Effector memory CD4-positive, alpha-beta T cell (primary cell): ENCODE data around the gene OR2AE1.

ENCODE experiments used
- DNase-seq, 3 donors: peaks; one replicate each; pipeline ENCODE4 v3.0.0-alpha.2; 2020
- H3K27ac ChIP-seq: 2 replicates; pipeline ENCODE4 v1.7.0; 2013; ENCODE audit warnings: mild to moderate bottlenecking, low read length, moderate library complexity; ENCODE audit not compliant: insufficient read depth, poor library complexity, severe bottlenecking
- H3K27me3 ChIP-seq: replicated peaks from 2 replicates; pipeline ENCODE4 v1.7.0; 2013; ENCODE audit warnings: mild to moderate bottlenecking, low read length; ENCODE audit not compliant: insufficient read depth, control insufficient read depth, poor library complexity, severe bottlenecking
- H3K36me3 ChIP-seq: 2 replicates; pipeline ENCODE4 v1.7.0; 2013; ENCODE audit warnings: mild to moderate bottlenecking, low read length, moderate library complexity; ENCODE audit not compliant: control insufficient read depth, insufficient read depth
- H3K4me1 ChIP-seq: 2 replicates; pipeline ENCODE4 v1.7.0; 2013; ENCODE audit warnings: low read length, mild to moderate bottlenecking; ENCODE audit not compliant: control insufficient read depth, insufficient read depth, poor library complexity, severe bottlenecking
- H3K4me3 ChIP-seq: 2 replicates; pipeline ENCODE4 v1.7.0; 2013; ENCODE audit warnings: low read length, low read depth, mild to moderate bottlenecking; ENCODE audit not compliant: insufficient read depth, poor library complexity, severe bottlenecking
- H3K9me3 ChIP-seq: 2 replicates; pipeline ENCODE4 v1.7.0; 2013; ENCODE audit warnings: mild to moderate bottlenecking, low read length, moderate library complexity; ENCODE audit not compliant: control insufficient read depth

Gene OR2AE1

DNA sequence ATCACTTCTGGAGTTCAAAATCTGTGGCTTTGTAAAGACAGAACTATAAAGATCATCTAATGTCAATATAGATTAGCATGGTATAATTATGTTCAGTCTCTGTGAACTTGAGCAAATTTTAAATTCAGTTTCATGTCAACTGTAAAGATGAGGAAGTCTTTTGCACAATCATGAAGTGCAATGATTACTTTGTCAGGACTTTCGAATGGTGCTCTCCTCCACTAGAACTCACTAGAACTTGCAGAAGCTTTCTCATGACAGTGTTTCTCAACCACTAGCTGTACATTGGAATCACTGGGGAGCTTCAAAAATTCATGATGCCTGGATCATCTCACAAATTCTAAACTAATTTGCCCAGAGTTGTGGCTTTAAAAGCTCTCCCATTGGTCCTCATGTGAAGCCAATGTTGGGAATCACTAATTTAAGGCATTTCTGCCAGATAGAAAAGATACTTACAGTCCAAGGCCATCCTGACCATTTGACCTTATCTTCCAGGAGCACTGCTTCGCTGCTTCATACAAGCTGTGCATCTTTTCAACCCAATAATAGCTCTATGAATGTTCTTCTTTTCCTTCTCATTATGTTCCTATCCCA lies 12.9 kb downstream of the OR2AE1 start:
- Histone ChIP-seq H3K27me3 (no peaks in the 10 kb centered on the region), H3K36me3 (no peaks in the 10 kb centered on the region), H3K27ac (no peak overlapping the region), H3K4me3 (no peak overlapping the region), H3K4me1 (no peaks in the 10 kb centered on the region), H3K9me3 (no peaks in the 10 kb centered on the region)
- DNase-seq, result no peak

DNA sequence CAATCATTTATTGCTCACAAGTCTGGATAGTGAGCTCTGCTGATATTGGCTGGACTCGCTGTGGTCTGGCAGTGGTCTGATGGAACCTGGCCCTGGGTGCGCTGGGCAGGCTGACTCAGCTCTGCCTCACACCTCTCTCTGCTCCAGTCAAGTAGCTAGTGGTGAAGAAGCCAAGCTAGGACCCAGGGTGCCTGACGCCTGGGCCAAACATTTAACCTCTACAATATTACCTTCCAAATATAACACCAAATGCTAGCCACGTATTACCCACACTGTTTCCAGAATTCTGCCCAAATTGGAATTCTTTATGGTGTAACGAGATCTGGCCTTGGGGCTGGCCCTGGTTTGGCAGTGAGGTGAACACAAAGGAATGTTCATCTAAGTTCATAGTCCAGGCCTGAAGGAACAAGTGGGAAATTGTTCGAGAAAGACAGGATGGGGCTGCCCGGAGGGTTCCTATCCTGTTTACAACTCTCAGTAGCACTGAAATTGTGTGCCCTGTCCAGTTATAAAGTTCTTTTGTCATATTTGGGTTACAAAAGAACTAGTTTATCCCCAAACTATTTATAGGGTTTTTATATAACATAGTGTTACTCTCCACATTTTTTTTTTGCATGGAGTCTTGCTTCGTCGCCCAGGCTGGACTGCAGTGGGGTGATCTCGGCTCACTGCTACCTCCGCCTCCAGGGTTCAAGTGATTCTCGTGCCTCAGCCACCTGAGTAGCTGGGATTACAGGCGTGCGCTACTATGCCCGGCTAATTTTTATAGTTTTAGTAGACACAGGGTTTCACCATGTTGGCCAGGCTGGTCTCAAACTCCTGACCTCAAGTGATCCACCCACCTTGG lies 16.3 kb downstream of the OR2AE1 start:
- Histone ChIP-seq H3K36me3 (no peaks in the 10 kb centered on the region), H3K27me3 (no peaks in the 10 kb centered on the region), H3K9me3 (no peaks in the 10 kb centered on the region), H3K27ac (no peak overlapping the region), H3K4me1 (no peaks in the 10 kb centered on the region), H3K4me3 (no peak overlapping the region)
- DNase-seq, result no peak

DNA sequence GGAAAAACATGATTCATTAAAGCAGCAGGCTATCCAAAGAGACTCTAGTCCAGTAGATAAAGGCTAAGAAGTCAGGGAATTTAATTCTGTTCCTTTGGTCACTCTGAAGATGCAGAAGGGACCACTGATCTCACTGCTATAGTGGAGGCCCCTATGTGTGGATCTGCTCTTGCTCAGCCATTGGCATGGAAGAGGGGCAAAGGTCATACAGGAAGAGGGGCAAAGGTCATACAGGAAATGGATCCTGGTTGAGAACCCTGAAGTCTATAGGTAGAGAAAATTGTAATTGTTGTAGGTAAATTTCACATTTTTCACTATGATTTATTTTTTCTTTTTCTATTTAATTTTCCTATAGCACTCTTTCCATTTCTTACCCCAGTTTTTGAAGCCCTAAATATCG lies 21.6 kb downstream of the OR2AE1 start:
- DNase-seq, result no peak
- no peaks in the 10 kb centered on the region for H3K4me1 ChIP-seq
- no peaks in the 10 kb centered on the region for H3K27me3 ChIP-seq
- no peaks in the 10 kb centered on the region for H3K36me3 ChIP-seq
- H3K9me3 ChIP-seq, result no peaks in the 10 kb centered on the region
- H3K4me3 ChIP-seq, result no peak overlapping the region
- no peak overlapping the region for H3K27ac ChIP-seq

DNA sequence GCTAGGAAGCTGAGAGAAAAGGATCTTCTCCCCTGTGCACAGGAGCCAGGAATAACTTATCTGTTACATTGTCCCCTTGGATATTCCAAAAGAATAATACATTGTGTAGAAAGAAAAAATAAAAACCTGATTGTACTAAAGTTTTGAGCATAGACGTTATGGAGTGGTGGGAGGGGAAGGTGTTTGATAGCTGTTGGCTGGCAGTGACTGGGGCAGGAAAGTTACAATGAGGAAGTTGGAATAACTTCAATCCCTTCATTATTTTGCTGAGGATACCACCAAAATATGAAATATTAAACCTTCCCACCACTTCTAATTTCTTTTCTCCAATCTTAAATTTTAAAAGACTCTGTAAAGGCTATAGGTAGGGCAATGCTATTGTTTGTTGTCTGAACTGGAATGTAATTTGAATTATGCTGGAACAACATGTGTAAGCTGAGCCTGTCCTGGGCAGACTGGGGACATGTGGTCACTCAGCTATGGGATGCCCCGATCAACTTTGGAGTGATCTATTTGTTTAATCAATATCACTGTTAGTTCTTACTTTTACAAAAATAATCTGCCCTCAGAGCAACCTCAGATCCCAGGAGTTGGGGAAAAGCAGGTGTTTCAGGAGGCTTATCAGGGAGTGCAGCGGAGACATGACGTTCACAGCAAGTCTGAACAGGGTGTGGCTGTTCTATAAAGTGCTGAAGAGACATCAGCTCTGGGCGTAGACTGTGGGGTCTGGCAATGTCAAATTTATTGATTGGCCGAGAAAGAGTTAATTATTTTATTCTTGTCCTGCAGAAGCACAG lies 28.2 kb downstream of the OR2AE1 start:
- H3K27ac ChIP-seq, result no peak overlapping the region
- no peaks in the 10 kb centered on the region for H3K27me3 ChIP-seq
- no peak overlapping the region for H3K4me3 ChIP-seq
- H3K36me3 ChIP-seq, result no peaks in the 10 kb centered on the region
- DNase-seq, result no peak
- no peaks in the 10 kb centered on the region for H3K9me3 ChIP-seq
- H3K4me1 ChIP-seq, result no peaks in the 10 kb centered on the region

DNA sequence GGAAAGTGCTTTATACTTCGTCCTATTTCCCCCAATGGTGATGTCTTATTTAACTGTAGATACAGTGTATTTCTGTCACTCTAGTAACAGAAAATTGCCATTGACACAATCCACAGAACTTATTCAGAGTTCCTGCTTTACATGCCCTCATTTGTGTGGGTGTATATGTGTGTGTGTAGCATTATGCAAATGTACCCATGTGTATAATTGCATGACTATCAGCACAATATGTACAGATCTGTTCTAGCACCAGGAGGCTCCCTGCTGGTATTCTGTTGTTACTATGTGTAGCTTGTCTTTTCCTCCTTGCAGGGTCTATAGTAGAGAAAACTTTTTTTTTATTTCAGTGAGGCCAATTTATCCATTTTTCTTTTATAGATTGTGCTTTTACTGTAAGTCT lies 32.5 kb downstream of the OR2AE1 start:
- no peak for DNase-seq
- Histone ChIP-seq H3K9me3 (no peaks in the 10 kb centered on the region), H3K36me3 (no peaks in the 10 kb centered on the region), H3K4me1 (no peaks in the 10 kb centered on the region), H3K4me3 (no peak overlapping the region), H3K27me3 (no peaks in the 10 kb centered on the region), H3K27ac (no peak overlapping the region)

DNA sequence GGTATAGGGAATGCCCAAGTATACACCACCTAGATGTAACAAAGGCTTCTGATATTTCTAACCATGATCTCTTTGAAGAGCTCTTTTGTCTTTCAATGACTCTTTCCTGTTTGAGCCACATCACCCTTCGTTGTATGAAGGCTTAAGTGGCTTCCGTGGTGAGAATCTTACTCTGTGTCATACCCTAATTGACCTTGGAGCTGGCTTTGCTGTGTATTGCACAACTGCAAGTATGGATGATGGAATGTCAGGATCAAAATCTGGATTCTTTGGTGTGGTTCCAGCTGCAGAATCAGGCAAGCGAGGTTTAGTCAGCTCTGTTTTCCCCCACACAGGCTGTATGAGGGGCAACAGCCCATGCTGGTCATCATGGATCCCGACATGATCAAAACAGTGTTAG lies 33.0 kb downstream of the OR2AE1 start:
- no peak for DNase-seq
- Histone ChIP-seq H3K36me3 (no peaks in the 10 kb centered on the region), H3K4me3 (no peak overlapping the region), H3K4me1 (no peaks in the 10 kb centered on the region), H3K27ac (no peak overlapping the region), H3K9me3 (no peaks in the 10 kb centered on the region), H3K27me3 (no peaks in the 10 kb centered on the region)

DNA sequence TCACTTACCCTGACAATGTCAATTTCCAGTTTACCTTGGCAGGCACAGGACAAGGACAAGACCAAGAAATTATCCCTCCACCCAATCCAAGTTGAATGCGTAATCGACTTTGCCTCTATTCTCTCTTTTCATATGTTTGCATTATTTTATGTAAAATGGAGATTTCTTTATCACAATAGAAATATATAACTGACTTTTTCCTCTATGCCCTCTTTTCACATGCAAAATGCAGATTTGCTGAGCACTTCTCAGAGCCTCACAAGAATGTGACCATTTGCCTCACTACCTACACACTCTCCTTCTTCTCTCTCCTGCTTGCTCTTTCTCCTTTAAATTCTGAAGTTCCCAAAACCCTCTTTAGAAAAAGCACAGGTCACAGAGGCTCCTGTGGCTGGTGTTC lies 33.9 kb downstream of the OR2AE1 start:
- no peaks in the 10 kb centered on the region for H3K27me3 ChIP-seq
- no peak overlapping the region for H3K4me3 ChIP-seq
- no peaks in the 10 kb centered on the region for H3K36me3 ChIP-seq
- no peaks in the 10 kb centered on the region for H3K9me3 ChIP-seq
- DNase-seq, result no peak
- H3K27ac ChIP-seq, result no peak overlapping the region
- H3K4me1 ChIP-seq, result no peaks in the 10 kb centered on the region

DNA sequence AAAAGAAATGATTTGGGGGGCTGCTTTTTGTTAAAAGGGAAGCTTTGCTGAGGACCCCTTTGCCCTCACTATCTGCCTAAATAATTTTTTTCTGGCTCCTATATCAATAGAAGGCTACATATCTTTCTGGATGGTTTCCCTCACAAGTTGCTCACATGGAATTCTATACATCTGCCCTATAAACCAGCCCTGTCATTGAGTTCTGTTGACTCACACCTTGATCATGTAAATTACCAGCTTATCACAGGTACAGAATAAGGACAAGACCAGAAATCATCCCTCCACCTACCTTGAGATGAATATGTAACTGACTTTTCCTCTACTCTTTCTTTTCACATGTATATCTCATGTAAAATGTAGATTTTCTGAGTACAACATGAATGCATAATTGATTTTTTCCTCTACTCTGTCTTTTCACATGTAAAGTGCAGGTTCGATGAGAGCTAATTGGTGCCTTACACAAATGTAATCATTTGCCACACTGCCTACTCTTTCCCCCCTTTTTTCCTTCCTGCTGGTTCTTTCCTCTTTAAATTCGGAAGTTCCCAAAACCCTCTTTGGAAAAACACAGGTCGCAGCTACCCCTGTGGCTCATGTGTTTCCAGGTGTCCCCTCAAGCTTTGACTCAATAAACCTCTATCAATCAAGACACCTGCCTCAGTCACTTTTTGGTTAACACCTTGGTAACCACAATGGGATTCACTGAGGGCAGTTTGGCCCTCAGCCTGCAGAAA lies 36.5 kb downstream of the OR2AE1 start:
- no peaks in the 10 kb centered on the region for H3K27me3 ChIP-seq
- no peak overlapping the region for H3K27ac ChIP-seq
- no peaks in the 10 kb centered on the region for H3K36me3 ChIP-seq
- no peak for DNase-seq
- H3K9me3 ChIP-seq, result no peaks in the 10 kb centered on the region
- no peak overlapping the region for H3K4me3 ChIP-seq
- H3K4me1 ChIP-seq, result no peaks in the 10 kb centered on the region

DNA sequence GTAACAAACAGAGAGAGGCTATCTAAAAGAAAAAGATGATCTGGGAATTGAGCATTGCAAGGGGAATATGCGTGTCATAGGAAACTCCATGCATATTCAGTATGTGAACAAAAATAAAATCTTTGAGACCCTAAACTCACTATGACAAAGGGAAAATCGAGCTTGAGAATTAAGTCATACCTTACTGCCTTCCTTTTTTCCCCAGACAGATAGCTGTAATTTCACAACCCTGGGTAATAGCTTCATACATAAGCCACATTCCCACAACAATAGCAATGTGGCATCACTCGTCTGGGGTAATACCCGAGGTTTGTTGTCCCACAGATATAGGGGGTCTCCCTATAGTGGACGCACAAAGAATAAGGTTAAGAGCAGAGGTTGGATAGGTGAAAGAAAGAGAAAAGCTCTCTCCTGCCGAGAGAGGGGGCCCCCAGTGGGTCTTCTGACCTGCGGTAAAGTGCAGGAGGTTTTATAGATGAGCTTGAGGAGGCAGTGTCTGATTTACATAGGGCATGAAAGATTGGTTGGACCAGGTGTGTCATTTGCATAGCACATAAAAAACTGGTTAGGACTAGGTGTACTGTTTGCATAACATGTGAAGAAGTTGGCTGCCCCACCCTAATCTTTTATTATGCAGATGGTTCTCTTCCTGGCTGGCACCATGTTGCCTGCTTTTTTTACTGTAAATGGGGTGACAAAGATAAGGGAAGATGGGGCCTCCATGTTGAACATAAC lies 37.4 kb downstream of the OR2AE1 start:
- Histone ChIP-seq H3K4me1 (no peaks in the 10 kb centered on the region), H3K4me3 (no peak overlapping the region), H3K36me3 (no peaks in the 10 kb centered on the region), H3K27ac (no peak overlapping the region), H3K9me3 (no peaks in the 10 kb centered on the region), H3K27me3 (no peaks in the 10 kb centered on the region)
- DNase-seq, result no peak
